NCI-H1417 (cell line): ENCODE results near the gene DMBT1.

ENCODE experiments used
- DNase-seq, 3 experiments: peaks; one replicate each; lab custom pipeline; 2025; lab: John Stamatoyannopoulos, UW

The DMBT1 gene

GRCh38 chr10:122548407-122549085, 12.0 kb upstream of the DMBT1 start:
- no peak for DNase-seq

GRCh38 chr10:122549636-122550035, 10.9 kb upstream of the DMBT1 start:
- DNase-seq: no peak

- no peak for DNase-seq
These were observed 10.1 kb upstream of the DMBT1 start for GRCh38 chr10:122550427-122550826.

DNA sequence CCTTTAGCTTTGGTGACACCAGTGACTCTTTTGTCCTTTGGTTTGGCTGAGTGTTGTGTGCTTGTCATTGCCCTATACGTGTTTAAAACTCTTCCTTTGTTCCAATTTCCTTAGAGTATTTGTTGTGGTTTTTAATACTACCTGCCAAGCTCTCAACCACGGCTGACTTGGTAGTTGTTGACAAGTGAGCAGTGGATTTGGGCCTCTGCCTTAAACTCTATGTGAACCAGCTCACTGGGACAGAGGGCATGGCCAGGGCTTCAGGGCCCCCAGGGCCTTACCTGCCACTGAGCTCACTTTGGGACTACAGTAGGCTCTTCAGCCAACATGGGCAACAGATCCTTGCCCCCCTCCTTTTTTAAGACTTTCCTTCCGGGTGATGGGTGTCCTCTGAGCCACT, 9.6 kb upstream of the DMBT1 start:
- no peak for DNase-seq

GRCh38 chr10:122551450-122551849, 9.1 kb upstream of the DMBT1 start:
- no peak for DNase-seq

DNA sequence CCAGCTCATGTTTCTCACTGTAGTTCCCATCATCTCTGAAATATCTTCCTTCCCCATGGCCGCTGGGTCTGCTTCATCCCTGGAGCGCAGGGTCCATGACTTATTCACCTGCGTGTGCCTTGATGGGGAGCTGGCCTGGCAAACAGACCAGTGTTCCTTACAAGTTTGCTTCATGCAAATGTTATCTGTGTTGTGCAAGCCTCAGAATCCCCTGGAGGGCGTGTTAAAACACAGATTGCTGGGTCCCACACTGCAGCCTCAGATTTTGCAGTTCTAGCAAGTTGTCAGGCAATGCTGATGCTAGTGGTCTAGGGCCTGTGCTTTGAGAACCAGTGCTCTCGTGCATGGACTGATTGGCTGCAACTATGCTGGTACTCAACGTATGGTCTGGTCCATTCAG, 7.2 kb upstream of the DMBT1 start:
- DNase-seq: no peak

DNA sequence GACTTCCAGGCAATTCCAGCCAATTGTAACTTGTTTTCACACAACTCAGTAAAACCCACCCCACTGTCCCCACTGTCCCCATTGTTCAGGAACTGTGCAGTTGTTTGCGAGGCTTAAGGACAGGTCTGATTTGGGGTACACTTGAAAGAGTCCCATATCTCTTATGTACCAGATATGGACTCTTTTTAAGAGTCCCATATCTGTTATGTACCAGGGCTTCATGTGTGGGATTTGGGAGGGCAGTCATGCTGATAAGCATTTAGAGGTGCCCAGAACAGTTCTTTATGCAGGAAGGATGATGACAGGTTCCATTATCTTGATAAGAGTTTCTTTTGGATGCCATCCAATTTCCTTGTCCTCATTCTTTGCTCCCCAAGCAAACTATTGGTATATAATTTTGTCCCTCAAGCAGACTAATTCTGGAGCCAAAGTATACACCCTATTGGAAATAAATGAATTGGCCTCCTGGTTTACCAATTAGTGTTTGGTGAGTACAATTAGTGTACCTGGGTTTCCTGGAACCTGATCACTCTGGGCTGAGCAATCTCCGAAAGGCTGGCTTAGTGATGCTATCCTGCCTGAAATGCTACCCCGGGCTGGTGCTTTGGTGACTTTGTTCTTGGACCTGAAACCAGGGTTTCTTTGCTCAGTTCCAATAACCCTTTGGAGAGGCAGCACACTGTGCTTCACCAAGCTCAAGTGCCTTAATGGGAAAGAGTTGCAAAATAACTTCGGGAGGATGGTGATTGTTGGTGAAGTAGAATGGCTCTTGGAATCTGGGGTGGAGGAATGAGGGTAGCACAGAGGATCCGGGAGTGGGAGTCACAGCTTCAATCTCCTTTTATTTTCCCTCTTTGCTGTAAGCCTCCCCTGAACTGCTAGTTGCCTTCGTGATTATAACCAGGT, 6.2 kb upstream of the DMBT1 start:
- no peak for DNase-seq

- no peak for DNase-seq
These were observed 5.1 kb upstream of the DMBT1 start for GRCh38 chr10:122555442-122555841.

- DNase-seq: no peak
These were observed 3.0 kb upstream of the DMBT1 start for GRCh38 chr10:122557516-122557915.

GRCh38 chr10:122558452-122558851, 2.1 kb upstream of the DMBT1 start:
- DNase-seq: no peak

DNA sequence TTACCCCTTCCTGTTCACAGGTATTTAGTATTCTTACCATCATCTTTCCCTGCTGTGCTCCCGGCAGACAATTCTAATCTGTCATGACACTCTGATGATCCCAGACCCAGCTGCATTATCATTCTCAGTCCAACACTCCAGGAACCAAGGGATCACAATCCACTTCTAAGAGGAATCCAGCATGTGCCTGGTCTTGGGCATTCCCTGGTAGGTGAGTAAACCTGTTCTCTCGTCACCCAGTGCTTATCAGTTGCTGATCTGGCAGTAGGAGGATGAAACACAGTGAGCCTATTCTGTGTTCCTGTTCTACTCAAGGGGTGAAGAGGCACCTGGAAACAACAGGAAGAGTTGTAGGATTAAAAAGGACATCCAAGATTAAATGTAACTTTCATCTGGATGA, 1.3 kb upstream of the DMBT1 start:
- no peak for DNase-seq

DNA sequence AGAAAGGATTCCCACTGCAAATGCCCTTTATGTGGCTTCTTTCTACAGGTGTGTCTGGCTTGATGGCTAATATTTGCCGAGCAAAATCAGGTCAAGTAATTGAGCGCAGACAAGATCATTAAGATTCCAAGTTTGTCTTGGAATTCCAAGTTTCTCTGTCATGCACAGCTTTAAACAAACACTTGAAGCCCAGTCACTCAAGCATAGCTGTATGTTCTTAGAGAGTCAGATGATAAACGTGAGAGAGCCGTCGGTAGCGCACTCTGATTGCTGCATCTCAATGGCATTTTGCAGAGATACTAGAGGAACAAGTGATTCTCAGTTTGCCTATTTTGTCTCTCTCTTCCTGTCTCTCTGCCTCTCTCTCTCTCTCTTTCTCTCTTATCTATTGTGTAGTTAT, 658 bp downstream of the DMBT1 start:
- no peak for DNase-seq

DNA sequence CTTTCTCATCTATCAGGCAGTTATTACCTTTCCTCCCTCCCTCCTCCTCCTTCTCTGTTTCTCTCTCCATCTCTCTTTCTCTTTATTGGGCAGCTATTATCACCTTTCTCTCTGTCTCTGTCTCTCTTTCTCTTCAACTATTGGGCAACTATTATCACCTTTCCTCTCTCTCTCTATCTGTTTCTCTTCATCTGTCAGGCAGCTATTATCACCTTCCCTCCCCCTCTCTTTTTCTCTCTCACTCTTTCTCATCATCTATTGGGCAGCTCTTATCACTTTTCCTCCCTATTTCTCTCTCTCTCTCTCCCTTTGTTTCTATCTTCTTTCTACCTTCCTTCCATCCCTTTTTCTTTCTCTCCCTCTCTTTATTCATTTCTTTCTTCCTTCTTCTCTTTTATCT, 1.2 kb downstream of the DMBT1 start:
- DNase-seq: no peak

GRCh38 chr10:122564980-122565379, 4.4 kb downstream of the DMBT1 start:
- DNase-seq: no peak

GRCh38 chr10:122565766-122566206, 5.2 kb downstream of the DMBT1 start:
- peak; percentile 54 to 75 (median 70) for DNase-seq

DNA sequence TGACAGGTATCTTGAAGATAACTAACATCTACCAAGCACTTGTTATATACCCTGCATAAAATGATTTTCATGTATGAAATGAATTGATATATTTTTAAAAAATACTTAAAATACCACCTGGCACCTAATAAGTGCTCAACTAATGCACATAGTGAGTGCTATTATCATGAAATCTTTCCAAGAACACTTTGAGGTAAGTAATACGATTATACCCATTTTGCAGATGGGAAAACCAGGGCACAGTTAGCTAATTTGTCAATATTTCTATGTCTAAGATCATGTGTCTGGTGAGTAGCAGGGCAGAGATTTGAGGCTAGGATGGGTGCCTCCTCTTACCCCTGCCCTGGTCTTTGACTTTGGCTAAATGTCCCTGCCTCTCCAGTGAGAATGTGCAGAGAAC, 6.1 kb downstream of the DMBT1 start:
- no peak for DNase-seq

GRCh38 chr10:122567056-122567660, 6.6 kb downstream of the DMBT1 start:
- peak in 1 of 3 experiments; percentile 1 for DNase-seq

- DNase-seq: no peak
These were observed 8.0 kb downstream of the DMBT1 start for GRCh38 chr10:122568551-122568950.

GRCh38 chr10:122570920-122571319, 10.4 kb downstream of the DMBT1 start:
- no peak for DNase-seq

GRCh38 chr10:122571892-122572291, 11.3 kb downstream of the DMBT1 start:
- no peak for DNase-seq

DNA sequence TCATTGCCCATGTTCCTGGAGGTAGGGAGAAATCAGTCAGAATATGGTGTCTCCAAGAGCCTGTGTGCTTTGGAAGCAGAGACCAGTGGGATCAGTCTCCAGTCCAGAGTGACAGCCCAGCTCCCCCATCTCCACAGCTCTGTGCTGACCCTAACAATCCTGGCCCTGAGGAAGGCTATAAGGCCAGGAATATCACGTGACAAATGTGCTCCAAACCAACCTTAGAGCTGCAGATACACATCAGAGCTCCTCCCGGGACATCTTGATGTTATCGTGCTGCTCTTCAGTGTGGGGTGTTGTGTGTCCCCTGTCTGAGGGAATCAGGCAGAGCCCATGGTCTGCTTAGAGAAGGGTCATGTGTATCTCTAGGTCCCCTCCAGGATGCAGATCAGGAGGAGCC, 15.2 kb downstream of the DMBT1 start:
- no peak for DNase-seq

GRCh38 chr10:122576291-122576690, 15.7 kb downstream of the DMBT1 start:
- no peak for DNase-seq

- DNase-seq: no peak
These were observed 16.8 kb downstream of the DMBT1 start for GRCh38 chr10:122577311-122577885.
